ENCODE data around the gene DCXR. TPM values are rescaled to one million over a fixed set of nuclear protein-coding genes. Genes with fewer than 3 reads are reported as not detected.

The DCXR gene
- total RNA-seq, 2 experiments from 2014 or later, result 110 to 115 TPM

DNA sequence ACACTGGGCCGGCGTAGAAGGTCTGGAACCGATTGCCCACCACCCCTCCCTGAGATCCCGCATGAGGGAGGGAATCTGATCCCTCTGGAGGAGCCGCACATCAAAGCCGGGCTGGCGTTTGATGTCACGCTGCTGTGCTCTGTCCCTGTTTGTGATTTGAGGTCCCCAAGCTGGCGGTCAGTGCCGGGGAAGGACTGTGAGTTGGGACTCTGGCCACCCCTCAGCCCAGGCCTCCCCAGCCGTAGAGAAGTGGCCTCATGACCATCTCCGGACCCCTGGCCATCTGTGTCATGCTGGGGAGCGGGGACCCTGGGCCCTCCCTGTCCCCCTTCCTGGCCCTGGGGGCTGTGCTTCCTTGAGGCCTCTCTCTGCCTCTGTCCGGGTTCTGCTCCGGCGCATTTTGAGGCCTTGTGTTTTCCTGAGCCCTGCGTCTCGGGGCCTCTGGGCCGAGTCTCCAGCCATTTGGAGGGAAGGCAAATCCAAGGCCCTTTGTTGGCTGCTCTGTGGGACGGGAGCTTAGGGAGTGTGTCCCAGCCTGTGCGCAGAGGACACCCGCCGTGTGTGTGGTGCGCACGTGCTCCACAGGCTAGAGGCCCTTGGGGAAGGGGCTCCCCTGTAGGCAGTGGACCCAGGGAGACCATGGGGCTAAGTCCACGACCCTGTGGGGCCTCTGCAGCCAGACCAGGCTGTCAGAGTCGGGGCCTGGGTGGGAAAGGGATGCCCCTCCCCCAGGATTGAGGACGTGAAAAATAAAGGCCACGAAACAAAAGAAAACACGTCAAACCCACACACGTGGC is 45.0 kb downstream of the DCXR start:
- Mint-ChIP-seq H3K27me3 (no peaks in the 10 kb centered on the region), H3K4me3 (no peak overlapping the region), H3K9me3 (no peaks in the 10 kb centered on the region), H3K27ac (no peak overlapping the region), H3K36me3 (no peaks in the 10 kb centered on the region), H3K4me1 (no peaks in the 10 kb centered on the region)
- DNase-seq, result no peak
- POLR2A ChIA-PET, result no interaction called here
- ATAC-seq (ENCODE audit: low read depth), result no peak

DNA sequence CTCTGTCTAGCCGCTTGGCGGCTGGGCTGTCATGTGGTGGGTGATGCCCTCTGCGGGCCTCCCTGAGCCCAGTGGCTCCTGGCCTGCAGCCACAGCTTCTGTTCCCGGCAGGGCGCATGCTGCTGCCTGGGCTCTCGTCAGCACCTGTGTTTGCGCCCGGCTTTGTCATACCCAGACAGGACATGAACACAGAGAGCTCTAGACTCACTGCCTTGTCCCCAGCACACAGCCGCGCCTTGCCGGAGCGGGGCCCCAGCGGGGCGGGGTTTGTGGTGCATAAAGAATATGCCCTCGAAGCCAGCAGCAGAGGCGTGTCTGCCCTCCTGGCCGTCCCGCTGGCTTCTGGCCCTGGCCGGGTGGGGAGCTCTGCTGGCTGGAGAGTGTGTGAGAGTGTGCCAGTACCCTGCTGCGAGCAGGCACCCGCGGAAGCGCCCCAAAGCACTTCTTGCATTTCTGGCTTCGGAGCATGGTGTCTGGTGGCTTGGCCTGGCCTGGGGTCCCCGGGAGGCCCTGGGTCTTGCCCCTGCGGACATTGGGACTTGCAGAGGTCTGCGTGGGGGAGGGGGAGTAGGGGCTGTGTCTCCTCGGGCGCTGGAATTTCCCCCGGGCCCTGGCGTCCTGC is 45.7 kb downstream of the DCXR start:
- Mint-ChIP-seq H3K4me1 (no peaks in the 10 kb centered on the region), H3K27me3 (no peaks in the 10 kb centered on the region), H3K27ac (no peak overlapping the region), H3K36me3 (no peaks in the 10 kb centered on the region), H3K4me3 (no peak overlapping the region), H3K9me3 (no peaks in the 10 kb centered on the region)
- DNase-seq (no peak), ATAC-seq (ENCODE audit: low read depth) (no peak)
- POLR2A ChIA-PET, result no interaction called here

DNA sequence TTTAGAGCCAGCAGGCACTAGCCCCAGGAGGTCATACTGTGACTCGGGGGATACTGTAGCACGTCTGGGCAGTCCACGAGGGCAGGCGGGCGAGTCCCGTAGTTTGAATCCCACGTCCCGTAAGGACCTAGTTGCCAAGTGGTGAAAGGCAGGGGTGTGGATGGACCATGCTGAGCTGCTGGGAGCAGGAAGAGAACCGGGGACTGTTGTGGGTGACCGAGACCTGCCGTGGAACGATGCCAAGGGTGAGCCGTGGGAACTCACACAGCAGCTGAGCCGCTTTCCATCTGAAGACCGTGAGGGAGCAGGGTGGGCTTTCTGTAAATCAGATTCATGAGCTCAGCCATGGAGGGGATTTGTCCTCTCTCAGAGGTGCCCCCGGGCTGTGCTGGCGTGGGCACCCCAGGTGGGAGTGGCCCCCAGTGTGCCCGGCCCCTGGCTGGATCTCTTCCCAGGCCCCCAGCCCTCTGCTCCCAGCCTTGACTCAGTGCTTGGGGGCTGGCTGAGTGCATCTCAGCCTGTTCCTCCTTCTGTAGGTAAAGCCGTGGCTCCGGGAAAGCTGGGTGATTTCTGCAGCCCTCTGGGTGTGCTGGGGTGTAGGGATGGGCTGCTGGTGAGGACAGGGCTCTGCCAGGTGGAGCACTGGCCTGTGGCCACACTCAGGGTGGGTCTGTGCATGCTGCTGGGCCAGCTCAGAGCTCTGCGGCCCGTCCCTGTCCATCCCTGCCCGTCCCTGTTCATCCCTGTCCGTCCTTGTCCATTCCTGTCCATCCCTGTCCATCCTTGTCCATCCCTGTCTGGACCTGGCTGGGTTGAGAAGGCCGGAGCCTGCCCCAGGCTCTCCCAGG is 46.4 kb downstream of the DCXR start:
- Mint-ChIP-seq H3K27me3 (no peaks in the 10 kb centered on the region), H3K36me3 (peaks cover 3% of the 10 kb centered on the region), H3K9me3 (no peaks in the 10 kb centered on the region), H3K27ac (no peak overlapping the region), H3K4me3 (no peak overlapping the region), H3K4me1 (peaks cover 2% of the 10 kb centered on the region)
- POLR2A ChIA-PET, result no interaction called here
- ATAC-seq (ENCODE audit: low read depth) (no peak), DNase-seq (no peak)

DNA sequence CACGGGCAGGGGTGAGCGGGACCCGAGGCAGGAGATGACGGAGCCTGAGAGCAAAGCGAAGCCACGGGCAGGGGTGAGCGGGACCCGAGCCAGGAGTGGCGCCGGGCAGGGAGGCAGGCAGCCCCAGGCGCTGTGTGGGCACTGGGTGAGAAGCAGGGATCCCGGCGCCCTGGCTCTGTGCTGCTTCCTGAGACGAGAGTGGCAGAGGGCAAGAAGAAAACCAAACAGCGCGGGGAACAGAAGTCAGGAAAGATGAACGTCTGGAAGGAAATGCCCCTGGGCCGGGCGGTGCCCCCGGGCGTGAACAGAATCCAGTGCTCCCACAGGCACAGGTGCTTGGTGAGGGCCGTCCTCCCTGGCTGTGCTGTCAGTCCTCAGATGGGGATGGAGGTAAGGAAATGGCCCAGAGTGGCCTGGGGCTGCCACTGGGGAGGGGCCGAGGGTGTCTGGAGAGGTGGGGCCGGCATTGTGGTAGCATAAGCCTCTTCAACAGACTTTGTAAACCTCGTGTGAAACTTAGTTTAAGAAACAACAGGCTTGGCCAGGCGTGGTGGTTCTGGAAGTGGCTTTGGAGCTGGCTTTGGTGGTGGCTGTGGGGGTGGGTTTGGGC is 50.2 kb downstream of the DCXR start:
- H3K27me3 Mint-ChIP-seq, result no peaks in the 10 kb centered on the region
- POLR2A ChIA-PET, result no interaction called here
- no peaks in the 10 kb centered on the region for H3K9me3 Mint-ChIP-seq
- no peak for ATAC-seq (ENCODE audit: low read depth)
- H3K4me3 Mint-ChIP-seq, result no peak overlapping the region
- peaks cover 2% of the 10 kb centered on the region for H3K4me1 Mint-ChIP-seq
- DNase-seq, result no peak
- H3K27ac Mint-ChIP-seq, result no peak overlapping the region
- peaks cover 13% of the 10 kb centered on the region for H3K36me3 Mint-ChIP-seq

DNA sequence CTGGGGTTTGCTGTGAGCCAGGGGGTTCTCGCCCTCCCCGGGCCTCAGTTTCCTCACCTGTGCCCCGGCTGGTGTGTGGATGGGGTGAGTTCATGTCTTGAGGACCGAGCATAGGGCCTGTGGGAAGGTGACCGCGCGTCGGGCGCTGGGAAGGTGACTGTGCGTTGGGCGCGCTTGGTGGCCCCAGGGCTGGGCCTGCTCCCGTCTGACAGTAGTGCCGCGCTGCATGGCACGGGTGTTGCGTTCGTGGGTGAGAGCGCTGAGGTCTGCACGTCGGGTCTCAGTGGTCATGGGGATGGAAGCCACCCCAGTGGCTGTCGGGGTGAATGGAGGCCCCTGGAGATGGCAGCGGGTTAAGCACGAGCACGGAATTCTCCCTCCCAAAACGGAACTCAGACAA is 50.9 kb downstream of the DCXR start:
- Mint-ChIP-seq H3K27ac (no peak overlapping the region), H3K27me3 (no peaks in the 10 kb centered on the region), H3K9me3 (no peaks in the 10 kb centered on the region), H3K36me3 (peaks cover 13% of the 10 kb centered on the region), H3K4me1 (peaks cover 2% of the 10 kb centered on the region), H3K4me3 (no peak overlapping the region)
- POLR2A ChIA-PET, result no interaction called here
- ATAC-seq (ENCODE audit: low read depth) (no peak), DNase-seq (no peak)

Other genes with a start within 250 kb of the DCXR start
- not detected for gene GCGR, start 233.5 kb downstream of the DCXR start, total RNA-seq
- gene MCRIP1, start 204.4 kb downstream of the DCXR start, total RNA-seq, result 10 to 100 TPM; 56.5 to 58.3 TPM
- not detected for gene PPP1R27, start 202.6 kb downstream of the DCXR start, total RNA-seq
- 100 to 1,000 TPM; 319 to 347 TPM for gene P4HB, start 177.2 kb downstream of the DCXR start, total RNA-seq
- gene ARHGDIA, start 166.4 kb downstream of the DCXR start, total RNA-seq, result 100 to 1,000 TPM; 538 to 539 TPM
- gene ALYREF, start 146.1 kb downstream of the DCXR start, total RNA-seq, result 100 to 1,000 TPM; 135 to 152 TPM
- gene ANAPC11, start 146.0 kb downstream of the DCXR start, total RNA-seq, result 100 to 1,000 TPM; 102 to 106 TPM
- 1 to 10 TPM in 1 of 2 experiments, under 1 TPM in 1; 0.47 to 1.0 TPM for gene NPB, start 135.5 kb downstream of the DCXR start, total RNA-seq
- 10 to 100 TPM; 39.3 to 44.5 TPM for gene PCYT2, start 126.3 kb downstream of the DCXR start, total RNA-seq
- gene SIRT7, start 119.5 kb downstream of the DCXR start, total RNA-seq, result 10 to 100 TPM; 64.8 to 65.2 TPM
- 10 to 100 TPM; 18.3 to 20.4 TPM for gene MAFG, start 110.0 kb downstream of the DCXR start, total RNA-seq
- 10 to 100 TPM; 12.1 to 17.8 TPM for gene PYCR1, start 100.4 kb downstream of the DCXR start, total RNA-seq
- not detected for gene MYADML2, start 90.5 kb downstream of the DCXR start, total RNA-seq
- under 1 TPM; 0.25 to 0.26 TPM for gene NOTUM, start 76.5 kb downstream of the DCXR start, total RNA-seq
- 10 to 100 TPM; 34.4 to 35.1 TPM for gene ASPSCR1, start 60.1 kb downstream of the DCXR start, total RNA-seq
- 10 to 100 TPM; 62.0 to 64.7 TPM for gene CENPX, start 14.8 kb downstream of the DCXR start, total RNA-seq
- 10 to 100 TPM; 41.6 to 45.1 TPM for gene LRRC45, start 14.4 kb downstream of the DCXR start, total RNA-seq
- 1 to 10 TPM; 6.7 to 7.6 TPM for gene RAC3, start 6.0 kb downstream of the DCXR start, total RNA-seq
- gene RFNG, start 14.1 kb upstream of the DCXR start, total RNA-seq, result 10 to 100 TPM; 28.7 to 28.8 TPM
- 10 to 100 TPM; 76.0 to 79.8 TPM for gene GPS1, start 14.2 kb upstream of the DCXR start, total RNA-seq
- gene DUS1L, start 28.1 kb upstream of the DCXR start, total RNA-seq, result 100 to 1,000 TPM; 126 to 130 TPM
- gene FASN, start 60.5 kb upstream of the DCXR start, total RNA-seq, result 100 to 1,000 TPM; 154 to 163 TPM
- gene CCDC57, start 175.1 kb upstream of the DCXR start, total RNA-seq, result 10 to 100 TPM; 79.5 to 81.7 TPM
- 100 to 1,000 TPM; 195 to 211 TPM for gene SLC16A3, start 191.3 kb upstream of the DCXR start, total RNA-seq
- 100 to 1,000 TPM; 135 to 140 TPM for gene CSNK1D, start 236.0 kb upstream of the DCXR start, total RNA-seq